ENCODE data around the gene UBTF. TPM values are rescaled to one million over a fixed set of nuclear protein-coding genes. Genes with fewer than 3 reads are reported as not detected.
"Not testable (repeated sequence)": the region's sequence is repeated elsewhere in the genome, so short reads cannot be mapped to it uniquely, and the experiment has no call there.

The UBTF gene
- total and polyA plus RNA-seq, 2 donors (not counting 3 experiments of a cell fraction or from before 2014, with no cell fraction given) = 14.7 to 84.7 TPM

GRCh38 chr17:44237886-44238285, 18.4 kb upstream of the UBTF start:
- H3K79me2 ChIP-seq (ENCODE audit: control insufficient read depth, insufficient read depth, low read length); H4K20me1 ChIP-seq (replicated peaks; ENCODE audit: control insufficient read depth, extremely low read depth, insufficient read depth, low read length); H3K27ac ChIP-seq (ENCODE audit: insufficient read depth, low read depth, low read length); FAIRE-seq; H3K4me3 ChIP-seq (replicated peaks in 1 of 3; ENCODE audit: insufficient read depth in 1 of 3, low read depth in 1 of 3, low read length in 3 of 3); CTCF ChIA-PET; H3K27me3 ChIP-seq (ENCODE audit: control insufficient read depth in 2 of 2, insufficient read depth in 2 of 2, low read length in 2 of 2); H3K9me3 ChIP-seq (replicated peaks; ENCODE audit: control insufficient read depth, insufficient read depth, low read length); H3K9ac ChIP-seq (replicated peaks; ENCODE audit: extremely low read depth, insufficient read depth, low read length); dilution Hi-C loops (cut with MboI; ENCODE audit: extremely low pct_ligation_motif_present, low sequenced_read_pairs); intact Hi-C loops (cut with micrococcal nuclease); DNase-seq (ENCODE audit: low read depth, low spot score); H3K36me3 ChIP-seq (ENCODE audit: control insufficient read depth in 2 of 2, extremely low read depth in 1 of 2, insufficient read depth in 2 of 2, low read length in 2 of 2); H3K4me1 ChIP-seq (ENCODE audit: control insufficient read depth, extremely low read depth, insufficient read depth, low read length); POLR2A ChIA-PET; H2AFZ ChIP-seq (ENCODE audit: low read depth, low read length); H3K9me1 ChIP-seq (replicated peaks; ENCODE audit: control insufficient read depth, extremely low read depth, insufficient read depth, low read length); BruUV-seq (replicated peaks); H3K4me2 ChIP-seq (ENCODE audit: insufficient read depth, low read length): not testable (repeated sequence)

GRCh38 chr17:44236444-44236991, 17.0 kb upstream of the UBTF start:
- ChIA-PET CTCF (interaction anchor here (0.9 kb wide), 1 partner anchor 9 kb away, joined by 3 read pairs; no protein-coding TSS in a partner anchor), POLR2A (no interaction called here)
- FAIRE-seq = no peak
- Histone ChIP-seq H3K27me3 (ENCODE audit: control insufficient read depth in 2 of 2, insufficient read depth in 2 of 2, low read length in 2 of 2) (peaks cover 0 to 2% of the 10 kb centered on the region in 2 experiments), H3K4me2 (ENCODE audit: insufficient read depth, low read length) (no peak overlapping the region), H3K4me3 (replicated peaks in 1 of 3; ENCODE audit: insufficient read depth in 1 of 3, low read depth in 1 of 3, low read length in 3 of 3) (no peak overlapping the region), H3K4me1 (ENCODE audit: control insufficient read depth, extremely low read depth, insufficient read depth, low read length) (peaks cover 8% of the 10 kb centered on the region), H3K9me1 (replicated peaks; ENCODE audit: control insufficient read depth, extremely low read depth, insufficient read depth, low read length) (no peaks in the 10 kb centered on the region), H3K79me2 (ENCODE audit: control insufficient read depth, insufficient read depth, low read length) (no peaks in the 10 kb centered on the region), H3K27ac (ENCODE audit: insufficient read depth, low read depth, low read length) (no peak overlapping the region), H3K36me3 (ENCODE audit: control insufficient read depth in 2 of 2, extremely low read depth in 1 of 2, insufficient read depth in 2 of 2, low read length in 2 of 2) (no peaks in the 10 kb centered on the region), H3K9me3 (replicated peaks; ENCODE audit: control insufficient read depth, insufficient read depth, low read length) (no peaks in the 10 kb centered on the region), H3K9ac (replicated peaks; ENCODE audit: extremely low read depth, insufficient read depth, low read length) (no peak overlapping the region), H2AFZ (ENCODE audit: low read depth, low read length) (no peak overlapping the region), H4K20me1 (replicated peaks; ENCODE audit: control insufficient read depth, extremely low read depth, insufficient read depth, low read length) (no peaks in the 10 kb centered on the region)
- TF ChIP-seq POLR2AphosphoS5 (IDR thresholded peaks at IDR 0.05; ENCODE audit: insufficient read depth, low read depth, low read length) (no peak), EZH2 (IDR thresholded peaks at IDR 0.05; ENCODE audit: borderline replicate concordance, low read depth, low read length, severe bottlenecking) (no peak), JUN (IDR thresholded peaks at IDR 0.05; ENCODE audit: borderline replicate concordance, insufficient read depth, insufficient read length, low read depth) (no peak), MYC (IDR thresholded peaks at IDR 0.05; ENCODE audit: low read depth, low read length) (no peak), GATA2 (IDR thresholded peaks at IDR 0.05; ENCODE audit: insufficient read depth, insufficient read length, low read depth, low read length) (no peak), MAX (IDR thresholded peaks at IDR 0.05; ENCODE audit: insufficient read depth, insufficient read length) (no peak), POLR2A (IDR thresholded peaks at IDR 0.05; ENCODE audit: low read depth, low read length) (no peak), FOS (IDR thresholded peaks at IDR 0.05; ENCODE audit: borderline replicate concordance, insufficient read depth, low read length) (no peak)
- TF ChIP-seq, protein P1, sequence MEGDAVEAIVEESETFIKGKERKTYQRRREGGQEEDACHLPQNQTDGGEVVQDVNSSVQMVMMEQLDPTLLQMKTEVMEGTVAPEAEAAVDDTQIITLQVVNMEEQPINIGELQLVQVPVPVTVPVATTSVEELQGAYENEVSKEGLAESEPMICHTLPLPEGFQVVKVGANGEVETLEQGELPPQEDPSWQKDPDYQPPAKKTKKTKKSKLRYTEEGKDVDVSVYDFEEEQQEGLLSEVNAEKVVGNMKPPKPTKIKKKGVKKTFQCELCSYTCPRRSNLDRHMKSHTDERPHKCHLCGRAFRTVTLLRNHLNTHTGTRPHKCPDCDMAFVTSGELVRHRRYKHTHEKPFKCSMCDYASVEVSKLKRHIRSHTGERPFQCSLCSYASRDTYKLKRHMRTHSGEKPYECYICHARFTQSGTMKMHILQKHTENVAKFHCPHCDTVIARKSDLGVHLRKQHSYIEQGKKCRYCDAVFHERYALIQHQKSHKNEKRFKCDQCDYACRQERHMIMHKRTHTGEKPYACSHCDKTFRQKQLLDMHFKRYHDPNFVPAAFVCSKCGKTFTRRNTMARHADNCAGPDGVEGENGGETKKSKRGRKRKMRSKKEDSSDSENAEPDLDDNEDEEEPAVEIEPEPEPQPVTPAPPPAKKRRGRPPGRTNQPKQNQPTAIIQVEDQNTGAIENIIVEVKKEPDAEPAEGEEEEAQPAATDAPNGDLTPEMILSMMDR (IDR thresholded peaks at IDR 0.05; ENCODE audit: extremely low read depth in 1 of 2, insufficient read depth in 1 of 2, low read depth in 1 of 2, low read length in 2 of 2) = no peak
- no peak for DNase-seq (ENCODE audit: low read depth, low spot score)
- dilution Hi-C loops (cut with MboI; ENCODE audit: extremely low pct_ligation_motif_present, low sequenced_read_pairs) = no loop called here
- no TSS peak for BruUV-seq (replicated peaks)
- intact Hi-C loops (cut with micrococcal nuclease) = no loop called here
